NCI-H1694 (cell line): ENCODE results near the gene MRPL2.
"Not testable (repeated sequence)": the region's sequence is repeated elsewhere in the genome, so short reads cannot be mapped to it uniquely, and the experiment has no call there.

ENCODE experiments used
- DNase-seq: peaks from one replicate; lab custom pipeline; 2025; lab: John Stamatoyannopoulos, UW

Gene MRPL2

DNA sequence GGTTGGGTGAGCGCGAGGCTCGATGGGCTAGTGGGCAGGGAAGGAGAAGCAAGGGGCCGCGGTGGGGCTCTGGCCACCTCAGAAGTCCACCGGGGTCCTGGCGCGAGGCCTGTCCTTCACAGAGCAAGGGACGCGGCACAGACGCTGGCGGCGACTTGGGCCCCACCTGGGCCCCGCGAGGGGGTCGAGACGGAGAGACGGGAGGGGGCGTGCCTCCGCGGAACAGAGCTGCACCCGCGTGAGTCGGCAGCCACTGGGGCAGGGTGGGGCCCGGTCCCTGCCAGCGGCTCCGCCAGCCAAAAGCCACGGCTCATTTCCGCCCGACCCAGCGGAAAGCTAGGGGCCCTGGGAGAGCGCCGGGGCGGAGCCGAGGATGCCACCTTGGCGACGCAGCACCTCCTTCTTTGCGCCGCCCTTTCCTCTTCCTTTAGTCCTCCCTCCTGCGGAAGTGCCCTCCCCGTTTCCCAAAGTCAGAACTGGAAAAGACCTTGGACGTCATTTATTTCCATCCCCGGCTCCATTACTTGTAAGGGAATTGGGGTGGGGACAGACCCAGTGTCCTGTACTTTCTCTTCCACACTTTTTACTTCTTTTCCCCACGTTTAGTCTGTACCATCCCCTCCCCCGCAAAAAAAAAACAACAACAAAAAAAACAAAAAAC is 5.6 kb downstream of the MRPL2 start, which contains the start of gene CUL7:
Gene CUL7 (minus strand): TSS at position 307 of the 661 bp plus-strand sequence. CDS start 1,063 bp downstream, outside the sequence.
- DNase-seq = peak; percentile 83

DNA sequence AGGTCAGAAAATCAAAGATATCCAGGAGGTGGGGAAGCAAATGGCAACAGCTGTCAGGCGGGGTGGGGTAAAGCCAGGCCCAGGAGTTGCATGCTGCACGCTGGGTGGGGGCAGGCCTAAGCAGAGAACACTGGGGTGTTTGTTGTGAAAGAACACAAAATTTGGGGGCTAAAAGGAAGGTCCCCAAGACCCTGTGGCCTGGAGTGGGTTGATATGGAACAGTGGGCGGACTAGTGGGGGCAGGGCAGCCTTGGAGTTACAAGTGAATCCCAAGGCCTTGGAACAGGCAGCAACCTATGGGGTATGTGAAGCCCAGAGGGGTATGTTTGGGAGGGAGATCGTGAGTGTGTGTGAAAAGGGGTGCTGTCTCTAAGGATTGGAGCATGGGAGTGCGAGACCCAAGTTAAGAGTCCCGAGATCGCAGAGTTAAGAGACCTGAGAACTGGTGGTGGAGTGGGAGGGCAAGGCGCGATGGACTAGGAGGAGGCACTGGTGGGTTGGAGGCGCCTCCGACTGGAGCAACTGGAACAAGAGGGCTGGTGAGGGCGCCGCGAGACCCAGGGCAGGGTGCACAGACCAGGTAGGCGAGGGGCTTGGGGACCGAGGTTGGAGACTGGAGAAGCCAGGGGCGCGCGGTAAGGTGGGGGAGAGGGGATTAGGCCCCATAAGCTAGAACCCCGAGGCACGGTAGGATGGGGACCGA is 6.2 kb downstream of the MRPL2 start:
- DNase-seq = no peak

DNA sequence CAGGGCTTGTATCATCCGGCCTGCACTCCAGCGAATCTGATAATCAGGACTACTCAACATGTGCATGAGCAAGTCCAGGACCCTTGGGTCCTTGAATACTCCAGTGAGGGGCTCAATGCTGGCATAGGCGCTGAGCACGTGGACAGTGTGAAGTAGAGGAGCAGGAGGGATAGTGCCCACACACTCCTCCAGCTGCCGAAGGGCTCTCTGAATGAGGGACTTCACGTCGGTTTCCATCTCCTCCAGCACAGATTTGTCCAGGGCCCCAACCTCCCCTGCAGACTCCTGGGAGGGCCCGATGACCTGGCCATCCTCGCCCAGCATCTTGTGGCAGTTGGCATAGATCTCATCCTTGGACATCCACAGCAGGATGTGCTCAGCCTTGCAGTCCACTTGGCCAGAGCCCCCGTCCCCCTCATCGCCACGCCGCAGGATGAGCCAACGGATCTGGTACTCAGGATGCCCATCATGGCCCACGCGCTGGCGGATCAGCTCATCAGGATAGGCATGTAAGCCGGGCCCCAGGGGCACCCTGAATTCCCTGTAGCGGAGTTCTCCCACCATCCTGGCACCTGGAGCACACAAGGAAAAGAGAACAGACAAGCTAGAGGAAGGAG is 6.9 kb downstream of the MRPL2 start:
- DNase-seq = no peak

DNA sequence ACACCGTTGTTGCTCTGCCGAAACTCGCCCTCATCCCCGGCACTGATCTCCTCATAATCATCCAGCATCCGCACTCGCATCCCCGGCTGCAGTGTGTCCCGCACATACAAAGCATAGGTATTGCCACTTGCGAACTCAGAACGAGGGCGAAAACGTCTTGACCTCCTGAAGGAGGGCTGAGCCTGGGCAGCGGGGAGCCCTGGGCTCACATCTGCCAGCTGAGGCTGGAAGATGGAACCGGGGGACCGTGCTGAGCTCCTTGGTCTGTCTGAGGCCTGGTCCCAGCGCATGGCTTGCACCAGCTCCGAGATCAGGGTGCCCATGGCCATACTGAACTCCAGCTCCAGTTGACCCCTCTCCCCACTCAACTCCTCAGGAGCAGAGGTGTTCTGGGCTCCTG is 8.3 kb downstream of the MRPL2 start:
- no peak for DNase-seq

DNA sequence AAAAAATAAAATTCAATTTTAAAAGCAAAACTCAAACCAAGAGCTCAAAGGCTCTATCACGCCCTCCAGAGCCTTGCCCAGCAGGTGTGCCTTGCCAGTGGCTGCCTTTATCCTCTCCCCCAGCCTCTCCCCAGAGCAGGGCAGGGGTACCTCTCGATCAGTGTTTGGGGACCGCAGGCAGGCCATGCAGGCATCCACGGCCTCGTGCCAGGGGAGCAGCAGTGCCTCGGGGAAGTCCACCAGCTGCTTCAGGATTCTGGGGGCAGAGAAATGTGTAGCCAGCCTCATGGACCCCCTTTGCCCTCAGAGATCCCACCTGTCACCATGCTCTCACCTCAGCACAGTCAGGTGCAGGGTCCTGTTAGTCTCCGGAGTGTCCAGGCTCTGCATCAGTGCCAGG is 11.2 kb downstream of the MRPL2 start:
- no peak for DNase-seq

DNA sequence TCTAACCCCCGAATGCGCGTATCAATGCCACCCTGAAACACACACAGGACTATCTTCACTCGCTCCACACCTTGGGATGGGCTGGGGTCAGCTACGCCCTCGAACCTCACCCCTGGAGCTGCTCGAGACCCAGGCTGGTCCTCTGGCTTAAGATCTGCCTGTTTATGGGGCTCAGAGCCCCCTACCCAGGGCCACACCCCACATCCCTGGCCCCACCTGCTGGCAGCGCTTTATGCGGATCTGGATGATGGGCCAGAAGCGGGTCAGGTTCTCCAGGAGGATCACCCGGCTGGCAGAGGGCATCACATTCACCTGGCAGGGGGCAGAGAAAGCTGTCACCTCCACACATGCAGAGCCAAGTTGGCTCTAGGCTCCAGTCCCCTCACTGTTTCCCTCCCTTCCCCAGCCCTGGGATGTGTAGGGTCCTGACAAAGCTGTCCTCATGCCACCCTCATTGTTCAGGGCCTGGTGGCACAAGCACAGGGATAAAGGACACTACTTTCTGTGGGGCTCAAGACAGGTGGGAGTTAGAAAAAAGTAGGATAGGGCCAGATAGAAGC is 13.8 kb downstream of the MRPL2 start:
- no peak for DNase-seq

DNA sequence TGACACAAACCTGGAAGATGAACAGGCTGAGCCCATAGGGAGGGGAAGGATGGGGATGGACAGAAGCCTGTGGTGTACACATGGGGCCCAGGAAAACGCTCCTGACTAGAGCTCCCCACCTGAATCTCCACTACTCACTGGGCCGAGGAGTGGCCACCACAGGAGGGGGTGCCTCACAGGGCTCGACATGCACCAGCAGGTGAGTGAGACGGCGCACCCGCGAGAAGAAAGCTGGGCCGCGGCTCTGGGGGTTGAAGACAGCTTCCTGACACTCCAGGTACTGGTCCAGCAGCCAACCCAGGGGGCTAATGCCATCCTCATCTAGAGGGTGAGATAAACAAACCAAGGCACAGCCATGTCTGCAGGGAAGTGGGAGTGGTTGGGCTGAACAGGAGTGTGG is 15.9 kb downstream of the MRPL2 start:
- DNase-seq = no peak

DNA sequence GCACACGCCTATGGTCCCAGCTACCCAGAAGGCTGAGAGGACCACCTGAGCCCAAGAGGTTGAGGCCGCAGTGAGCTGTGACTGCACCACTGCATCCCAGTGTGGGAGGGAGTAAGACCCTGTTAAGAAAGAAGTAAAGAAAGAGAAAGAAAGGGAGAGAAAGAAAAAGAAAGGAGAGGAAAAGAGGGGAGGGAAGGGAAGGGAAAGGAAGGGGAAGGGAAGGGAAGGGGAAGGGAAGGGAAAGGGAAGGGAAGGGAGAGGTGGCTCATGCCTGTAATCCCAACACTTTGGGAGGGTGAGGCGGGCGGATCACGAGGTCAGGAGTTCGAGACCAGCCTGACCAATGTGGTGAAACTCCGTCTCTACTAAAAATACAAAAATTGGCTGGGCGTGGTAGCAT is 17.8 kb downstream of the MRPL2 start:
- DNase-seq = not testable (repeated sequence)

DNA sequence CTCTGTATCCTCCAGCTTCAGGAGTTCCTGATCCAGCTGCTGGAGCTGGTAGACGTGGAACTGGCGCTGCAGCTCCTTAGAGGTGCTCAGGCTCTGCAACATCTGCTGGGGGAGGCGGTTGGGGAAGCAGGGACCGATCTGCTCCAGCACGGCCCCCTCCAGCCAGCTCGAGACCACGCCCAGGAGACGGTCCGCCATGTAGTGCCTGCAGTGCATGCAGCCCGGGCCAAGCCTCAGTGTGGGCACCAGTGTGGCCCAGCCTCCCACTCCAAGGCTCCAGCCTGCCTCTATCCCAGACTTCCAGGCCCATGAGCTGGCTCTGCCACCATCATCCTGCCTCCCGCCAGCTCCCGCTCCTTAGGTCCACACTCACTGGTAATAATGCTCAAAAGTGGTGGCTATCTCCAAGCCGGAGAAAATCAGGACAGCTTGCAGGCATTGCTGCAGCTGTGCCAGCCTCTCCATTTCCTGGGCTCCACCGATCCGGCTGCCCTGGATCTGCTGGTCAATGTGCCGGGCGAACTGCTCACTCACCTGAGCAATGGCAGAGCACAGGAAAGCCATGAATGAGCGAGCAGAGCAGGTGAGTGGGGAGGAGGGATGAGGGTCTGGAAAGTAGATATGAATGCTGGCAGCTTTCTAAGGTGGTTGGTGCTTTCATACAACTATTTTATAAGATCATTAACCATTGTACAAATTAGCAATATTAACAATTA is 18.5 kb downstream of the MRPL2 start:
- no peak for DNase-seq

DNA sequence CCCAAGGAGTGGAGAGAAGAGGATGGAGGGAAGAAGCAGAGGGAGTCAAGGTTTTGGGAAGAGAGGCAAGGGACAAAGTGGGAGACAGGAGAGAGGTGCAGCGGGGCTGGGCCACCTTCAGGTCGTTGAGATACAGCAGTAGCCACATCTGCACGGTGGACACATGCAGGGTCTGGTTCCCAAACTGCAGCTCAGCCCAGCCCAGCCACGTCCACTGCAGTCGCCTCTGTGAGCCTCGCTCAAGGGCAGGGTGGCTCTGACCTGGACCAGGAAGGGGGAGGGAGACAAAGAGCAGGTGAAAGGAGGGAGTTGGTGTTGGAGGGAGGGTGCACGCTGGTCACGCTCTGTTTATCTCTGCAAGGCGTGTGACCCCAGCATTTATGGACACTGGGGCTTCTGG is 20.5 kb downstream of the MRPL2 start:
- DNase-seq = no peak

DNA sequence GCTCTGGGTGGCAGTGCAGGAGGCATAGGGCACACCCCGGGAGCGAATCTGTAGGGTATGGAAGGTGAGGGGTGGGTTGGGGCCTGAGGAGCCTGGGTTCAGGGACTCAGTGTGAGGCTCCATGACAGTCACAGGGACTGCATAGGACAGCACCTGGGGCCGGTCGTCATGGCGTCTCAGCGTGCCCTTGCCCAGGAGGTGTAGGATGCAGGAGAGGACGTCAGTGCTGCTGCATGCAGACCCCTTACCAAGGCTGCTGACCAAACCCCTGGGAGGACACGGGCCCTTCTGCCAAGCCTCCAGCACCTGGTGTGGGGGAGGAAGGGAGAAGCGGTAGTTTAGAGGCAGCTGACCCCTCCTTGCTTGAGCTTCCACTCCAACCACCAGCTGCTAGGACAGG is 21.5 kb downstream of the MRPL2 start:
- DNase-seq = no peak

DNA sequence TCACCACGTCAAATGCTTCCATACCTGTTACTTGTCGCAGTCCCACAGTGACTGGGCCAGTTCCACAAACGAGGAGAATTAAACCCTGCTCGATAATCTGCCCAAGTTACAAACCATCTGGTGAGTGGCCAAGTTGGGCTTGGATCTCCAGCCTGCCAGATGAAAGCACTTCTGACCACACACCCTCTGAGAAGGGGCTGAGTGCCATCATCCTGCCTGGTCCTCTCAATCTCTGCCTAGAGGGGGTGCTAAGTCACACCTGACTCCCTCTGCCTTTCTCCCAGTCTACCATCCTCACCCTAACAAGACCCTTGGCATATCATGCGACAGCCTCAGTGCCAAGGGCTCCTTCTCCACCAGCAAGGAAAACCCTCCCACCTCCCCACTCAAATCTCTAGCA is 22.0 kb downstream of the MRPL2 start:
- DNase-seq = no peak

DNA sequence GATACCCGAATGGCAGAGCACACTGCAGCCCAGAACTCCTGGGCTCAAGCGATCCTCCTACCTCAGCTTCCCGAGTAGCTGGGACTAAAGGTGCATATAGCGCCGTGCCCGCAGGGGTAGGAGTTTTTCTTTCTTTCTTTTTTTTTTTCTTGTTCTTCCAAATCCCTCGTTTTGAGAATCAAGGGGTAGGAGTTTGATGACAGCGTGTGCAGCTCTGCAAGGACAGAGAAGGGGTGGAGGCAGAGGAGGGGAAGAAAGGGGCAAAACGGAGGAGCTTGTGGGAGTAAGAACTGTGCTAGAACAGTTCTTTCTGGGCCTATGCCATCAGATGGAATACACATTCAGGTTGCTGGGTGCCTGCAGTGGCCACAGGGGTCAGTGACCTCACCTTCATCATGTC is 22.5 kb downstream of the MRPL2 start:
- DNase-seq = no peak

DNA sequence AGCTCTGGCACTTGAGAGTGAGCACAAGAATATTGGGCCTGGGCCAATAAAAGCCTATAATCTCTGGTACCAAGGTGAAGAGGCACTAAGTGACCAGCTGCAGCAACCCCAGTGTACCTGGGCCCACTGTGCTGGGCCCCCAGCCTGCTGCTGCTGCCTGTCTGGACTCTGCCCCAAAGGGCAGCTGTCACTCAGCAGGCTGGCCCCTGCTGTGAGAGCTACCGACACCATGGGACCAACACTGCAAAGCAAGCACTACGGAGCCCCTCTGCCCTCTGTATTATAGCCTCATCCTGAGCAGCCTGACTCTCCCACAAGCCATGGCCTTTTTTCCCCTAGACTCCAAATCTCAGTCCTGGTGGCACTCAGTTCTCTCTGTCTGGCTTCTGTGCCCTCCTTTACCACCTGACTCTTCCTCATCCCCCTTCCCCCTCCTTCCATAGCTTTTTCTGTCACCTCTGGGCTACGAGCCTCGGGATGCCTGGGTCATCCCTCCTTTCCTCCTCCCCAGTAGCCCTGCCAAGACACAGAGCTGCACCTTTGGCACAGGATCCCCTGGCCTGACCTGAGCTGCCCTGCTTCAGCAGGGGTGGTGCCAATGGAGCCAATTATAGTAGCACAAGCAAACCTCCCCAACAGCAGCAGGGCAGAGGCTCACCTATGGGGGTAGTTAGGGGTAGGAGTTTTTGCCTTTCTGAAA is 23.6 kb downstream of the MRPL2 start:
- no peak for DNase-seq

DNA sequence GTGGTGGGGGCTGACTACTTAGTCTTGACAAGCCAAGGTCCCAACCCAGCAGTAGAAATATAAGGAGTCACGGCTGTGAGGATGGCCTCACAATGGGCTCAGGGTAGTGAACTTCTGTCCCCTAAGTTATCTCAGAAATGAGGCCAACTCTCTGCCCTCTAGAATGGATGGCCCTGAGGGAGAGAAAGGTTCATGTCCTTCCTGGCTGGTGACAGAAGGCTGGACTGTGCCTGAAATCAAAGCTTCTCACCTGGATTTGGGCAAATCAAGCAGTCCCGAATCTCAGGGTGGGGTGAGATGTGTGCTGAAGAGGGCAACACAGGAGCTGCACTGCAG is 25.1 kb downstream of the MRPL2 start:
- no peak for DNase-seq

DNA sequence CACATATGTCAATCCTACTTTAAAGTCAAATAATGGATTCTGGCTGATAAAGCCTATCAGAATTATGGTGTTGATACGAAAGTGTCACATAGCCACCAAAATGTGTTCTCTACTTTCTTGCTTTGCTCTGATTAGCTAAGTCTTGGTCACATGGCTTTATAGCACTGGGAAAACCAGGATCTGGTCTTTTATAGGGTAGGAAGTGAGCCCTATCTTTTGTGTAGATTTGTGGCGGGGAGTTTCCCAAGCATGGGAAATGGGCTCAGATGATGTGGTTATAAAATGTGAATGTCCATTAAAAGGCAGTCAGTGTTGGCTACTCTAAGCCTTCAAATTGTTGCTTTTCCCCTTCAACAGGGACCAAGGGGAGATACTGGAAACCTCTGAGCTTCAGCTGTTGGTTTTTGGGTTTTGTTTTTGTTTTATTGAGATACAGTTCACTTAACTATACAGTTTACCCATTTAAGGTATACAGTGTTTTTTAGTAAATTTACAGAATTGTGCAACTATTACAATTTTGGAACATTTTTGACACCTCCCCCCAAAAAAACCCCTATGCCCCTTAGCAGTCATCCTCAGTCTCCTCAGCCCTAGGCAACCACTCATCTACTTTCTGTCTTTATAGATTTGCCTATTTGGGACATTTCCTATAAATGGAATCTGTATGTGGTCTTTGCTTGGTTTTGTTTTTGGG is 25.6 kb downstream of the MRPL2 start:
- no peak for DNase-seq

DNA sequence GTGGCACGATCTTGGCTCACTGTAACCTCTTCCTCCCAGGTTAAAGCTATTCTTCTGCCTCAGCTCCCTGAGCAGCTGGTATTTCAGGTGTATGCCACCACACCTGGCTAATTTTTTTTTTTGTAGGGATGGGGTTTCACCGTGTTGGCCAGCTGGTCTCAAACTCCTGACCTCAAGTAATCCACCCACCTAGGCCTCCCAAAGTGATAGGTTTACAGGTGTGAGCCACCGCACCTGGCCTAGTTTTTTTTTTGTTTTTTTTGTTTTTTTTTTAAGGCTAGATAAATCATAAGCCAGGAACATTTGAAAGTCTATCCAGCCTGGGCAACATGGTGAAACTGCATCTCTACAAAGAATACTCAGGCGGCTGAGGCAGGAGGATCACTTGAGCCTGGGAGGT is 26.9 kb downstream of the MRPL2 start:
- no peak for DNase-seq

DNA sequence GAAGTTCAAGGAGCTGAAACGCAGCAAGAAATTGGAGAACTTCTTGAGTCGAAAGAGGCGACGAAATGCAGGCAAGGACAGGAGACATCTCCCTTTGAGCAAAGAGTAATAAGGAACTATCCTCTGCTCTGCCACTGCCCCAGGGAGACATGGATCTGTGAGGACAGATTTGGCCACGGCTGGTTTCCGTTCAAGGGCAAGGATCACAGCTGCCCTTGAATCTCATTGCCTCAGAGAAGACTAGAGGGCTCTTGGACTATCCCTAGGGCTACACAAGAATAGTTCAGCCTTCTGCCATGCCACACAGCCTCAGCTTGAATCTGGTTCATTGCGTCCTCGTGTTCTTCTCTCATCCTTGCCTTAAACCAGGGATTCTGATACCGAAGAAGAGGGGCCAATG is 30.1 kb downstream of the MRPL2 start:
- no peak for DNase-seq

DNA sequence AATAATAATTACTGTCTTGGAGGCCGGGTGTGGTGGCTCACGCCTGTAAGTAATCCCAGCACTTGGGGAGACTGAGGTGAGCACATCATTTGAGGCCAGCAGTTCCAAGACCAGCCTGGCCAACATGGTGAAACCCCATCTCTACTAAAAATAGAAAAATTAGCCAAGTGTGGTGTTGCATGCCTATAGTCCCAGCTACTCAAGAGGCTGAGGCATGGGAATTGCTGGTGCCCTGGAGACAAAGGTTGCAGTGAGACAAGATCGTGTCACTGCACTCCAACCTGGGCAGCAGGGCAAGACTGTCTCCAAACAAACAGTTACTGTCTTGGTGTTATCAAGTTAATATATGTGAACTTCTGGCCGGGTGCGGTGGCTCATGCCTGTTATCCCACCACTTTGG is 32.9 kb downstream of the MRPL2 start:
- no peak for DNase-seq

DNA sequence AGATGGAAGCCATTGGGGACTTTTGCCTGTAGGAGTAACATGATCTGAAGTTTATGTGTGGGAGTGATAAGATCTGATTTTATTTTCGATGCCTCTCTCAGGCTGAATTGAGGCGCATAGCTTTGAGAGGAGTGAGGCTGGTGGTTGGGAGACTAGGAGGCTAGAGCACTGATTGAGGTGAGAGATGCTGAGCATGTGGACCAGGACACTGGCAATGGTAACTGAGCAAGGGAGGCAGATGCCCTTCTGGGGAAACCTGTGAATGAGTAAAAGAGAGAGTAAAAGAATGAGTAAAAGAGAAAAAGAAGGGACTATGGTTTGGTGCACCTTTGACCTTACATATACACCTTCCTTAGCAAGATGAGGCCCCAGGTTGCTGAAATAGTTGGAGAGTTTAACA is 34.8 kb downstream of the MRPL2 start:
- no peak for DNase-seq

DNA sequence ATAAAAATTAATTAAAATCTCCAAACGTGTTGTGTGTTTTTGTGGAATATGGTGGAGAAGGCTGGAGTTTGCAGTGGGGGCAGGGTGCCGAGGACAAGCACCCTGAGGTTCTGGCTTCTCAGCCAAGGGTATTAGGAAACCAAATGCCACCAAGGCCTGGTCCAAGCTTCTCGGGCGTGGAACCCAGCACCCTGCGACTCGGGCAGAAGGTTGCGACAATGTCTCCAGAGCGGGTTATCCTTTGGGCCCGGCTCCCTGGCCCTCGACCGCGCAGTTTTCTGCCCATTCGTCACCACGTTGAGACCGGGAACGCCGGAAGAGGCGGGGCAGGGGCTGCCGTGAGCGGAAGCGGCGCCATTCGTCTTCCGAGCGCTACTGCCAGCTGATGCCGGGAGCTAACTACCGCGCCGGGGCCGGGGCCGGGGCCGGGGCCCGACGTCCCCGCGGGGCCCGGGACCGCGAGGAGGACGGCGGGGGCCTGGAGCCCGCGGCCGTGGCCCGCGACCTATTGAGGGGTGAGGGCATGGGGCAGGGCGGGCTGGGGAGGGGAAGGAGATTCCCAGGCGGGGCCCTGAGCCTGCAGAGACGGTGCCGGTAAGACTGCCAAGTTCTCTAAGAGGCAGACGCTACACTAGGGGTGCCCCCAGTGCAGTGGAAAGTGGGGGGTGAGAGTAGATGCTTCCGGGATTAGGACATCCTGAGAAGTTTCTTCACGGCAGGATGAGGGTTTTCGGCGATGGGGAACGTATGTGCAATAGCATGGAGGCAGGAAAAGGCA is 37.8 kb downstream of the MRPL2 start, which contains the start of gene RRP36:
Gene RRP36 (plus strand): TSS at position 354 of the 778 bp plus-strand sequence. CDS start 32 bp downstream, at position 386.
- peak; percentile 30 for DNase-seq
